Bronchial epithelial cell (primary cell): Measurements from ENCODE around the gene HIRIP3. TPM values are rescaled to one million over a fixed set of nuclear protein-coding genes. Genes with fewer than 3 reads are reported as not detected.

ENCODE experiments used
- DNase-seq: peaks from one replicate; pipeline ENCODE4 v3.0.0-alpha.2; 2010; ENCODE audit warnings: low read depth
- FAIRE-seq: peaks from 2 replicates; lab custom pipeline; 2011; peaks lifted over from hg19 to GRCh38; lab: Jason Lieb, UNC
- H3K27me3 ChIP-seq: 2 replicates; pipeline ENCODE4 v1.5.1; 2011; ENCODE audit warnings: low read length; ENCODE audit not compliant: control insufficient read depth, insufficient read depth
- H3K36me3 ChIP-seq: 2 replicates; pipeline ENCODE4 v1.5.1; 2011; ENCODE audit warnings: low read length; ENCODE audit not compliant: control insufficient read depth, insufficient read depth
- H3K4me3 ChIP-seq: 2 replicates; pipeline ENCODE4 v1.5.1; 2011; ENCODE audit warnings: mild to moderate bottlenecking, low read depth, low read length, control low read depth
- CTCF ChIP-seq: IDR thresholded peaks from 2 replicates; pipeline ENCODE4 v1.5.1; 2011; ENCODE audit warnings: mild to moderate bottlenecking, moderate library complexity, low read length, control low read depth, inconsistent platforms; ENCODE audit not compliant: insufficient read depth, severe bottlenecking
- total RNA-seq: library from RNA; depleted of rRNA; stranded (reverse); fragments of >200 nt; gene quantifications from 2 replicates; pipeline ENCODE4 v1.2.1, GENCODE V29; 2014

The HIRIP3 gene
- total RNA-seq, 1 donor from 2014 or later = 6.8 TPM

GRCh38 chr16:30002614-30003346 is 7.4 kb upstream of the HIRIP3 start:
- H3K36me3 ChIP-seq = peaks cover 9% of the 10 kb centered on the region
- no peak for TF ChIP-seq CTCF
- FAIRE-seq (no peak), DNase-seq (no peak)
- H3K27me3 ChIP-seq = no peaks in the 10 kb centered on the region
- H3K4me3 ChIP-seq = no peak overlapping the region

GRCh38 chr16:30000735-30001631 is 5.6 kb upstream of the HIRIP3 start:
- Histone ChIP-seq H3K27me3 (no peaks in the 10 kb centered on the region), H3K36me3 (peaks cover 9% of the 10 kb centered on the region), H3K4me3 (no peak overlapping the region)
- TF ChIP-seq CTCF = no peak
- DNase-seq (no peak), FAIRE-seq (no peak)

- no peaks in the 10 kb centered on the region for H3K27me3 ChIP-seq
Measured at GRCh38 chr16:29999605-30000004, 4.2 kb upstream of the HIRIP3 start.

GRCh38 chr16:29996766-29997250 is 1.4 kb upstream of the HIRIP3 start:
- DNase-seq = no peak
- Histone ChIP-seq H3K4me3 (peak overlapping the region; percentile 91), H3K36me3 (peaks cover 14% of the 10 kb centered on the region), H3K27me3 (no peaks in the 10 kb centered on the region)
- no peak for TF ChIP-seq CTCF
- FAIRE-seq = no peak

More at GRCh38 chr16:29999605-30000004, 4.2 kb upstream of the HIRIP3 start:
- Histone ChIP-seq H3K36me3 (peaks cover 9% of the 10 kb centered on the region), H3K4me3 (no peak overlapping the region)
- TF ChIP-seq CTCF = no peak
- no peak for DNase-seq
- FAIRE-seq = no peak

- DNase-seq (peak; percentile 89), FAIRE-seq (no peak)
- H3K36me3 ChIP-seq = peaks cover 16% of the 10 kb centered on the region
- peak; percentile 1 for TF ChIP-seq CTCF
- H3K4me3 ChIP-seq = peak within 1 kb of the TSS; percentile 91
- no peaks in the 10 kb centered on the region for H3K27me3 ChIP-seq
Measured at GRCh38 chr16:29995911-29996765, 721 bp upstream of the HIRIP3 start, which contains the start of gene INO80E. Gene INO80E, plus strand, starts transcription at chr16:29996241. Its CDS starts 70 bp downstream, at chr16:29996311.
